NCI-H82 treated with DMSO at 0.1 percent for 48 hours (cell line): ENCODE results near the gene TENM4.
A peak's percentile ranks its signal among the peaks of the same experiment; 100 is the strongest.
"Not testable (repeated sequence)": the region's sequence is repeated elsewhere in the genome, so short reads cannot be mapped to it uniquely, and the experiment has no call there.

Source experiments
- DNase-seq: peaks from one replicate; lab custom pipeline; 2025; ENCODE audit not compliant: unreplicated experiment; lab: John Stamatoyannopoulos, UW

The TENM4 gene

GRCh38 chr11:78987748-78988147, 453.1 kb downstream of the TENM4 start:
- DNase-seq = no peak

GRCh38 chr11:78986305-78986704, 454.5 kb downstream of the TENM4 start:
- DNase-seq = no peak

GRCh38 chr11:78985663-78986062, 455.2 kb downstream of the TENM4 start:
- no peak for DNase-seq

DNA sequence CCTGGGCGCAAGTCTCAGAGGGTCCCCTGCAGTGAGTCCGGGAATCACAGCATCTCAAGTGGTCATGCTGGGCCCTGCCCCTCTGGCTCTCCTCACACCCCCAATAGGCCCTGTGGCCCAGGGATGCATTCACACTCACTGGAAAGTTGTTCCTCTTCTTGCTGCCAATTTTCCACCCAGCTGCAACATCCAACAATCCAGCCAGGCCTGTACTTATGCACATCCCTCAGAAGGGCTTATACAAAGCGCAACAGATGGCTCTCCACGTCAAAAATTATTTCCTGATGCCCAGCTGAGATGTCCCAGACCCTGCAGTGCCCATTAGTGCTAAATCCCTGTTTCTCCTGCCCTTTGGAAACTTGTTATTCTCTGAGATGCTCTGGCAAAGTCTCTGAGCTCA, 458.4 kb downstream of the TENM4 start:
- no peak for DNase-seq

DNA sequence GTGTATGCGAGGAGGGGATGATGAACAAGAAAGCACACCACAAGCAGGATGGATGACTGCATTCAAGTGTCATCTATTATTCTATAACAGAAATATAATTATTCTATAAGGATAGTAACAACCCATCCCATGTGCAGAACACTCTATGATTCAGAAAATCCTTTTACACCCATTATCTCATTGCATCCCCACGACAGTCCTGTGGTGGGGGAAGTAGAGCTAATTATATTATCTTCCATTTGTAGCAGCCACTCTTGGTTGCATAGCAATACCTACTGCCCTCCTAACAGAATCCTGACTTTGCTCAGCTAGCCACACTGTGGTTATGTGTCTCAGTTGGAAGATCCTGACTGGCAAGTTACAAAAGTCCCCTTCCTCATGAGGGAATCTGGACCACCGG, 459.7 kb downstream of the TENM4 start:
- no peak for DNase-seq

DNA sequence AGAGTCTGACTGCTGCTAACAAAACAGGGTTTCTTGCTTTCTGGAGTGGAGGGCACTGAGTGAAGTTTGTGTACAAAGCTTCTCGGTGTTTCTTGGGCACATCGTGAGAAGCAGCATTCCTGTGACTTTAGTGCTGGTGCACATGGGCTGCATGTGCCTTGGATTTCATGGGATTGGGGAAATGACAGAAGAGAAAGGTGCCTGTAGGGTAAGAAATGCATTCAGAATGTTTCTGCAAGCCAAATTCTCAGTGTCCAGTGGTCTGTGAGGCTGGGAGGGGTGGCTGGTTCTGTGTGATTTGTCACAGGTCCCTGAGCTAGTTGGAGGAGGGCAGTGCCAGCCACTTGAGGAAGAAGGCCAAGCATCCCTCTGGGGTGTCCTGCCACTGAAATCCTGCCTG, 462.0 kb downstream of the TENM4 start:
- DNase-seq = no peak

- DNase-seq = not testable (repeated sequence)
Measured at GRCh38 chr11:78977848-78978247, 463.0 kb downstream of the TENM4 start.

DNA sequence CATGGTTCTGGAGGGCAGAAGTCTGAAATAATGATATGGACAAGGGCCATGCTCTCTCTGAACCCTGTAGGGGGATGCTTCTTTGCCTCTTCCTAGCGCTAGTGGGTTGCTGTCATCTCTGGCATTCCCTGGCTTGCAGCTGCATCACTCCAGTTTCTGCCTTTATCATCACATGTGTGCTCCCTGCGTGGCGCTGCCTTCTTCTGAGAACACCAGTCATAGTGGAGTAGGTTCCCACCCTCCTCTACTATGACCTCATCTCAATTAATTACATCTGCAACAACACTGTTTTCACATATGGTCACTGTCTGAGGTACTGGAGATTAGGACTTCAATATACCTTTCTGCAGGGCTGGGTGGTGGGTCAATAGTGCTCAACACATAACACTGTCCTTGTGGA, 463.8 kb downstream of the TENM4 start:
- DNase-seq = no peak

- DNase-seq = no peak
Measured at GRCh38 chr11:78975081-78975480, 465.7 kb downstream of the TENM4 start.

- DNase-seq = no peak
Measured at GRCh38 chr11:78973876-78974275, 467.0 kb downstream of the TENM4 start.

DNA sequence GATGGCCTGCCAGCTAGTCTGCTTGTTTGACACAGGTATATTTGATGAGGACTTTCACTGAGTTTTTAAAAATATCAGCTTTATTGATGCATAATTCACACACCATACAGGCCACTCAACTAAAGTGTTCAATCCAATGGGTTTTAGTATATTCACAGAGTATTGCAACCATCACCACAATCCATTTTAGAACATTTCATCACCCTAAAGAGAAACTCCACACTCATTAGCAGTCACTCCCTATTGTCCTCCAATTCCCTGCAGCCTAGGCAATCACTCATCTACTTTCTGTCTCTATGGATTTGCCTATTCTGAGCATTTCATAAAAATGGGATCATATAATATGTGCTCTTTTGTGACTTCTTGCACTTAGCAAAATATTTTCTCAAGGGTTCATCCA, 468.2 kb downstream of the TENM4 start:
- no peak for DNase-seq

DNA sequence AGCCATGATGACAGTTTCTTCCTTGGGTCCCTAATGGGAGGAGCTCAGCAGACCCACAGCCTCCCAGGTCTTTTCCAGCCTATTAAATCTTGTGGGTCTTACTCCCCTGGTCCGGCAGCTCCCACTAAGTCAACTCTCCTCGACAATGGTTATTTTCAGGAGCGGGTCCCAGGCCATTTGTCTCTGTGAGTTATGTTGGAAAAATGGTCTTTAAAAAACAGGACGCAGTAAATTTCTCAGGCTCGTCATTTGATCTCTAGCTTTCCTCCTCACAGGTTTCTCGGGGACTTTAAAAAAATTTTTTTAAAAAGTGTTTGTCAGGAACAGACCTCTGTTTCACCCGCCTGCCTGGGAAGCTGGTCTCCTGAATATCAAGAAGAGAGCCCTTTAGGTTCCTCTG, 468.7 kb downstream of the TENM4 start:
- DNase-seq = no peak

DNA sequence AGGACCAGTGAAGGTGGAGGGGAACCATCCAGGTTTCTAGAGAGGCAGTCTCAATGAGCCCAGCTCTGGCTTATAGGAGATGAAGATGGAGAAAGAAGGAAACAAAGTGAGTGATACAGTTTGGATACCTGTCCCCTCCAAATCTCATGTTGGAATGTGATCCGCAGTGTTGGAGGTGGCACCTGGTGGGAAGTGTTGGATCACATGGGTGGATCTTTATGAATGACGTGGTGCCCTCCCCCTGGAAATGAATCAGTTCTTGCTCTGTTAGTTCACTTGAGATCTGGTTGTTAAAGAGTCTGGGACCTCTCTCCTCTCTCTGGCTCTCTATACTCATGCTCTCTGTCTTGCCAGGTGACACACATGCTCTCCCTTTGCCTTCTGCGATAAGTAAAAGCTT, 473.0 kb downstream of the TENM4 start:
- no peak for DNase-seq

GRCh38 chr11:78965432-78965831, 475.4 kb downstream of the TENM4 start:
- DNase-seq = no peak

- DNase-seq = peak; percentile 7
Measured at GRCh38 chr11:78961937-78962701, 478.7 kb downstream of the TENM4 start.

GRCh38 chr11:78961247-78961646, 479.6 kb downstream of the TENM4 start:
- no peak for DNase-seq

GRCh38 chr11:78958444-78958843, 482.4 kb downstream of the TENM4 start:
- DNase-seq = no peak

- DNase-seq = no peak
Measured at GRCh38 chr11:78957476-78958245, 483.2 kb downstream of the TENM4 start.

DNA sequence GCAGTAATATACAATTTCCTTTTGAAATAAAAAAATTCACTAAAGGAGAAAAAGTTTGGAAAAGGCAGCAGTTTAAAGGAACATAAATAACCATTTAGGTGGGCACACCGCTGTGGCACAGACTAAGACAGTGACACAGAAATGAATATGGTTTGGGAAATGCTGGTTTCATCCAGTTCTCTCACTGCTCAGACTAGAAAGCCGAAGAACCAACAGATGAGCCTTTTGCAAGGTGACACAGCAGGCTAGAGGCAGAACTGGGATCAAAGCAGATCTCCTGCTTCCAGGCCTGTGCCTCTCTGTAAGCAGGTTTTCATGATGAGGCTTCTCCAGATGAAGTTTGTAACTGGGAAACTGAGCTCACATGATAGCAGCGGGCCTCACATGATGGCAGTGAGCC, 486.1 kb downstream of the TENM4 start:
- DNase-seq = no peak

GRCh38 chr11:78954261-78954660, 486.6 kb downstream of the TENM4 start:
- no peak for DNase-seq

DNA sequence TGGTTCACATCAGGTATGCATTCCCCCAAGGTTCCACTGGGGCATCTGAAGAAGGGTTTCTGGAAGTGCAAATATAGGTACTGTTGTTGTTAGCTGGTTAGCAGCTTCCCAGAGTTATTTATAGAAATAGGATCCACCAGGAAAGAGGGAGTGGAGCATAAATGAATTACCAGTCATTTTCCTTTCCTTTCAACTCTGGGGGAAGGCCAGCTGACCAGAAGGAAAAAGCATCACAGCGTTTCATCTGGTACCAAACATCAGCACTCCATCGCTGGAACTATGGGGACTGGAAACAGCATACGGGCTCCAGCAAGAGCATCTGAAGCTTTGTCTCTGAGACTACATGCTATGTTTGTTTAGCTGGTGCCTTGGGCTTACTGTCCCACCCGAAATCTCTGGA, 487.9 kb downstream of the TENM4 start:
- DNase-seq = no peak

DNA sequence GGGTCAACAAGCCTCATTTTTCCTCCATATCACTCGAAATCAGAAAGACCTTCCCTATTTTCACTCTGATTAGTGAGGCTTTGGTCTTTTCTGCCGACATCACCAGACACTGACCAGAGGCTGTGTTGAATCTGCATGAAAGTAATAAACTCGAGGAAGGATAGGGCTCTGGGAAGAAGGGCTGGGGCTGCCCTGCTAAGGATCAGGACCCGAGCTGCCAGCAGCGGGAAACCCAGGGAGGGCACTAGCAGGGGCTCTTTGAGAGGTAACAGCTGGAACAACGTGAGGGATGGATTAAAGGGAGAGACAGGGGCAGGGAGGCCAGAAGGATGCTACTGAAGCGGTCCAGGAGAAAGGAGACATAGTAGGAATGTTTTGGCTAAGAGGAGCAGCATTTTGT, 488.7 kb downstream of the TENM4 start:
- DNase-seq = no peak
